ENCODE data around the gene RPS10.

RPS10 gene

GRCh38 chr6:34447386-34447785, 21.5 kb upstream of the RPS10 start:
- H3K9ac ChIP-seq (ENCODE audit: low read length): no peak overlapping the region
- no peak overlapping the region for H3K27ac ChIP-seq (ENCODE audit: low read depth, low read length)
- peaks cover 7% of the 10 kb centered on the region for H3K9me3 ChIP-seq (ENCODE audit: control insufficient read depth, insufficient read depth, low read depth, low read length)
- no peaks in the 10 kb centered on the region for H3K36me3 ChIP-seq (ENCODE audit: control insufficient read depth, insufficient read depth, low read length)
- no peak overlapping the region for H3K4me3 ChIP-seq (ENCODE audit: low read depth, low read length)
- H3K27me3 ChIP-seq (ENCODE audit: control insufficient read depth, insufficient read depth, low read length): no peaks in the 10 kb centered on the region
- H3K4me1 ChIP-seq (ENCODE audit: control insufficient read depth, insufficient read depth, low read length): peaks cover 4% of the 10 kb centered on the region; the same call in 1 of the 2 replicates

GRCh38 chr6:34445313-34445860, 19.5 kb upstream of the RPS10 start:
- no peak overlapping the region for H3K9ac ChIP-seq (ENCODE audit: low read length)
- H3K27ac ChIP-seq (ENCODE audit: low read depth, low read length): no peak overlapping the region
- peaks cover 4% of the 10 kb centered on the region; the same call in 1 of the 2 replicates for H3K4me1 ChIP-seq (ENCODE audit: control insufficient read depth, insufficient read depth, low read length)
- no peaks in the 10 kb centered on the region for H3K27me3 ChIP-seq (ENCODE audit: control insufficient read depth, insufficient read depth, low read length)
- H3K4me3 ChIP-seq (ENCODE audit: low read depth, low read length): no peak overlapping the region
- H3K9me3 ChIP-seq (ENCODE audit: control insufficient read depth, insufficient read depth, low read depth, low read length): no peaks in the 10 kb centered on the region
- H3K36me3 ChIP-seq (ENCODE audit: control insufficient read depth, insufficient read depth, low read length): no peaks in the 10 kb centered on the region

DNA sequence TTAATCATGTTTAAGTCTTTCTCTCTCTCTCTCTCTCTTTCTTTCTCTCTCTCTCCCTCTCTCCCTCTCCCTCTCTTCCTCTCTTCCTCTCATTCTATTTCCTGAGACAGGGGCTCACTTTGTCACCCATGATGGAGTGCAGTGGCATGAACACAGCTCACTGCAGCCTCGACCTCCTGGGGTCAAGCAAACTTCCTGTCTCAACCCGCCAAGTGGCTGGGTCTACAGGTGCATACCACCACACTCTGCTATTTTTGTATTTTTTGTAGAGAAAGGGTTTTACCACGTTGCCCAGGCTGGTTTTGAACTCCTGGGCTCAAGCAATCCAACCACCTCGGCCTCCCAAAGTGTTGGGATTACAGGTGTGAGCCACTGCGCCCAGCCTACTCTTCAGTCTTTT, 15.7 kb upstream of the RPS10 start:
- Histone ChIP-seq H3K9me3 (ENCODE audit: control insufficient read depth, insufficient read depth, low read depth, low read length) (peaks cover 20% of the 10 kb centered on the region; the same call in 1 of the 2 replicates), H3K27me3 (ENCODE audit: control insufficient read depth, insufficient read depth, low read length) (no peaks in the 10 kb centered on the region), H3K4me1 (ENCODE audit: control insufficient read depth, insufficient read depth, low read length) (no peaks in the 10 kb centered on the region), H3K9ac (ENCODE audit: low read length) (no peak overlapping the region), H3K4me3 (ENCODE audit: low read depth, low read length) (no peak overlapping the region), H3K27ac (ENCODE audit: low read depth, low read length) (no peak overlapping the region), H3K36me3 (ENCODE audit: control insufficient read depth, insufficient read depth, low read length) (no peaks in the 10 kb centered on the region)

DNA sequence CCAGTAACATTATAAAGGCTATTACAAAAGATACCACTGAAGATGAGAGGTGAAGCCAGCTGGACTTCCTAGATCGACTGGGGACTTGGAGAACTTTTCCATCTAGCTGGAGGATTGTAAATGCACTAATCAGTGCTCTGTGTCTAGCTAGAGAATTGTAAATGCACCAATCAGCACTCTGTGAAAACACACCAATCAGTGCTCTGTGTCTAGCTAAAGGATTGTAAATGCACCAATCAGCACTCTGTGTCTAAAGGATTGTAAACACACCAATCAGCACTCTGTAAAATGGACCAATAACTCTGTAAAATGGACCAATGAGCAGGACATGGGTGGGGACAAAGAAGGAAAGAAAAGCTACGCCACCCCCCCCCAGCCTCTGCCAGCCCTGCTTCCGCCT, 13.6 kb upstream of the RPS10 start:
- Histone ChIP-seq H3K9ac (ENCODE audit: low read length) (no peak overlapping the region), H3K4me1 (ENCODE audit: control insufficient read depth, insufficient read depth, low read length) (no peaks in the 10 kb centered on the region), H3K27me3 (ENCODE audit: control insufficient read depth, insufficient read depth, low read length) (no peaks in the 10 kb centered on the region), H3K27ac (ENCODE audit: low read depth, low read length) (no peak overlapping the region), H3K4me3 (ENCODE audit: low read depth, low read length) (no peak overlapping the region), H3K9me3 (ENCODE audit: control insufficient read depth, insufficient read depth, low read depth, low read length) (peaks cover 24% of the 10 kb centered on the region; the same call in 1 of the 2 replicates), H3K36me3 (ENCODE audit: control insufficient read depth, insufficient read depth, low read length) (no peaks in the 10 kb centered on the region)

DNA sequence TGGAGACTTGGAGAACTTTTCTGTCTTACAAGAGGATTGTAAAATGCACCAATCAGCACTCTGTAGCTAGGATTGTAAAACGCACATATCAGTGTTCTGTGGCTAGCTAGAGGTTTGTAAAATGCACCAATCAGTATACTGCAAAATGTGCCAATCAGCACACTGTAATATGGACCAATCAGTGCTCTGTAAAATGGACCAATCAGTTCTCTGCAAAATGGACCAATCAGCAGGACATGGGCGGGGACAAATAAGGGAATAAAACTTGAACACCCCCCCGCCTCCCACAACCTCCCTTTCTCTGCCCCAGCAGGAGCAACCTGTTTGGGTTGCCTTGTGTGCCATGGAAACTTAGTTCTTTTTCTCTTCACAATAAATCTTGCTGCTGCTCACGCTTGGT, 12.8 kb upstream of the RPS10 start:
- H3K27ac ChIP-seq (ENCODE audit: low read depth, low read length): no peak overlapping the region
- H3K4me3 ChIP-seq (ENCODE audit: low read depth, low read length): no peak overlapping the region
- no peak overlapping the region for H3K9ac ChIP-seq (ENCODE audit: low read length)
- no peaks in the 10 kb centered on the region for H3K36me3 ChIP-seq (ENCODE audit: control insufficient read depth, insufficient read depth, low read length)
- H3K27me3 ChIP-seq (ENCODE audit: control insufficient read depth, insufficient read depth, low read length): no peaks in the 10 kb centered on the region
- H3K9me3 ChIP-seq (ENCODE audit: control insufficient read depth, insufficient read depth, low read depth, low read length): peaks cover 24% of the 10 kb centered on the region; the same call in 1 of the 2 replicates
- H3K4me1 ChIP-seq (ENCODE audit: control insufficient read depth, insufficient read depth, low read length): no peaks in the 10 kb centered on the region

- Histone ChIP-seq H3K4me3 (ENCODE audit: low read depth, low read length) (no peak overlapping the region), H3K27ac (ENCODE audit: low read depth, low read length) (no peak overlapping the region), H3K9ac (ENCODE audit: low read length) (no peak overlapping the region), H3K27me3 (ENCODE audit: control insufficient read depth, insufficient read depth, low read length) (no peaks in the 10 kb centered on the region), H3K36me3 (ENCODE audit: control insufficient read depth, insufficient read depth, low read length) (no peaks in the 10 kb centered on the region), H3K9me3 (ENCODE audit: control insufficient read depth, insufficient read depth, low read depth, low read length) (peaks cover 24% of the 10 kb centered on the region; the same call in 1 of the 2 replicates), H3K4me1 (ENCODE audit: control insufficient read depth, insufficient read depth, low read length) (no peaks in the 10 kb centered on the region)
These were observed 11.7 kb upstream of the RPS10 start for GRCh38 chr6:34437644-34437970.

DNA sequence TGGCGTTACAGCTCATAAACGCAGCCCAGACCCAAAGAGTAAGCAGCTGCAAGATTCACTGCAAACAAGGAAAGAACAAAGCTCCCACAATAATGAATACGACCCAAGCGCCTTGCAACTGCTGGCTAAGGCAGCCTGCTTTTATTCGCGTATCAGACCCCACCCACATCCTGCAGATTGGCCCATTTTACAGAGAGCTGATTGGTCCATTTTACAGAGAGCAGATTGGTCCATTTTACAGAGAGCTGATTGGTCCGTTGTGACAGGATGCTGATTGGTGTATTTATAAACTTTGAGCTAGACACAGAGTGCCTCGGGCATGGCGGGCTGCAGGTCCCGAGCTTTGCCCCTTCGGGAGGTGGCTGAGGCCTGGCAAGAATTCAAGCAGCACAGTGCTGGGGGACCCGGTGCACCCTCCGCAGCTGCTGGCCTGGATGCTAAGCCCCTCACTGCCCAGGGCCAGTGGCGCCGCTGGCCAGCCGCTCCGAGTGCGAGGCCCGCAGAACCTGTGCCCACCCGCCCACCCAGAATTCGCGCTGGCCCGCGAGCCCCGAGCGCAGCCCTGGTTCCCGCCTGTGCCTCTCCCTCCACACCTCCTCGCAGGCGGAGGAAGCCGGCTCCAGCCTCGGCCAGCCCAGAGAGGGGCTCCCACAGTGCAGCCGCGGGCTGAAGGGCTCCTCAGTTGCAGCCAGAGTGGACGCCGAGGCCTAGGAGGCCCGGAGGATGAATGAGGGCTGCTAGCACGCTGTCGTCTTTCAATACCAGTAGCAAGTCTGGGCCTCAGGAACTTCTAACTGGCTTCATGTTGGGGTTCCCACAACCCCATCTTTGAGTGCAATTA, 11.2 kb upstream of the RPS10 start:
- no peaks in the 10 kb centered on the region for H3K4me1 ChIP-seq (ENCODE audit: control insufficient read depth, insufficient read depth, low read length)
- H3K27me3 ChIP-seq (ENCODE audit: control insufficient read depth, insufficient read depth, low read length): no peaks in the 10 kb centered on the region
- H3K9me3 ChIP-seq (ENCODE audit: control insufficient read depth, insufficient read depth, low read depth, low read length): peaks cover 24% of the 10 kb centered on the region; the same call in 1 of the 2 replicates
- H3K36me3 ChIP-seq (ENCODE audit: control insufficient read depth, insufficient read depth, low read length): no peaks in the 10 kb centered on the region
- H3K27ac ChIP-seq (ENCODE audit: low read depth, low read length): no peak overlapping the region
- H3K9ac ChIP-seq (ENCODE audit: low read length): no peak overlapping the region
- H3K4me3 ChIP-seq (ENCODE audit: low read depth, low read length): no peak overlapping the region

DNA sequence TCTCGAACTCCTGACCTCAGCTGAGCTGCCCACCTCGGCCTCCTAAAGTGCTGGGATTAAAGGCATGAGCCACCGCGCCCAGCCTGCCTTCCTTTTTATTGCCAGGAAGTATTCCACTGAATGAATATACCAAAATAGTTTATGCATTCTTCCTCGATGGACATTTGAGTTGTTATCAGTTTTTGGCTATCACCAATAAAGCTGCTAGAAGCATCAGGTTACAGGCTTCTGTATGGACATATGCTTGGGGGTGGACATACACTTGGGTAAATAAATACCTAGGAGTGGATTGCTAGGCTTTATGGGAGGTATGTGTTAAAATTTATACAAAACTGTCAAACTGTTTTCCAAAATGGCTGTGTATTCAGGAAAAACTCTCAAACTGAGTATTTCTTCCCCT, 10.0 kb upstream of the RPS10 start:
- no peaks in the 10 kb centered on the region for H3K36me3 ChIP-seq (ENCODE audit: control insufficient read depth, insufficient read depth, low read length)

GRCh38 chr6:34425132-34425497, 754 bp downstream of the RPS10 start:
- Histone ChIP-seq H3K27me3 (ENCODE audit: control insufficient read depth, insufficient read depth, low read length) (no peaks in the 10 kb centered on the region), H3K4me1 (ENCODE audit: control insufficient read depth, insufficient read depth, low read length) (0 out of 2 replicates have a peak, but pooled peaks cover 3% of the 10 kb centered on the region), H3K9ac (ENCODE audit: low read length) (peak overlapping the region; percentile 99), H3K36me3 (ENCODE audit: control insufficient read depth, insufficient read depth, low read length) (peaks cover 52% of the 10 kb centered on the region), H3K9me3 (ENCODE audit: control insufficient read depth, insufficient read depth, low read depth, low read length) (peaks cover 7% of the 10 kb centered on the region; the same call in 1 of the 2 replicates), H3K4me3 (ENCODE audit: low read depth, low read length) (peak overlapping the region; percentile 99), H3K27ac (ENCODE audit: low read depth, low read length) (peak overlapping the region; percentile 97)

More for the DNA sequence above, 10.0 kb upstream of the RPS10 start:
- Histone ChIP-seq H3K4me1 (ENCODE audit: control insufficient read depth, insufficient read depth, low read length) (no peaks in the 10 kb centered on the region), H3K4me3 (ENCODE audit: low read depth, low read length) (no peak overlapping the region), H3K27ac (ENCODE audit: low read depth, low read length) (no peak overlapping the region), H3K9ac (ENCODE audit: low read length) (no peak overlapping the region), H3K27me3 (ENCODE audit: control insufficient read depth, insufficient read depth, low read length) (no peaks in the 10 kb centered on the region), H3K9me3 (ENCODE audit: control insufficient read depth, insufficient read depth, low read depth, low read length) (peaks cover 33% of the 10 kb centered on the region)

- Histone ChIP-seq H3K9me3 (ENCODE audit: control insufficient read depth, insufficient read depth, low read depth, low read length) (0 out of 2 replicates have a peak, but pooled peaks cover under 1% of the 10 kb centered on the region), H3K27ac (ENCODE audit: low read depth, low read length) (peak overlapping the region; percentile 97)
These were observed 1.4 kb downstream of the RPS10 start for GRCh38 chr6:34424200-34425131.

More at GRCh38 chr6:34424200-34425131, 1.4 kb downstream of the RPS10 start:
- peak overlapping the region; percentile 99 for H3K4me3 ChIP-seq (ENCODE audit: low read depth, low read length)
- H3K36me3 ChIP-seq (ENCODE audit: control insufficient read depth, insufficient read depth, low read length): peaks cover 59% of the 10 kb centered on the region
- peak overlapping the region; percentile 99 for H3K9ac ChIP-seq (ENCODE audit: low read length)
- 0 out of 2 replicates have a peak, but pooled peaks cover 3% of the 10 kb centered on the region for H3K4me1 ChIP-seq (ENCODE audit: control insufficient read depth, insufficient read depth, low read length)
- no peaks in the 10 kb centered on the region for H3K27me3 ChIP-seq (ENCODE audit: control insufficient read depth, insufficient read depth, low read length)
